IMR-90 (cell line): ENCODE data around the gene SLC6A7. TPM values are rescaled to one million over a fixed set of nuclear protein-coding genes. Genes with fewer than 3 reads are reported as not detected.

ENCODE experiments used
- ATAC-seq: fragments of 200-7000 bp; cut with Tn5 transposase; 2 replicates; pipeline ENCODE4 v1.9.1; 2020; ENCODE audit warnings: low read depth, mild to moderate bottlenecking, moderate library complexity
- BruUV-seq: library from RNA; stranded (reverse); fragments of 400-500 nt; replicated peaks from 2 replicates; lab custom pipeline; 2021; lab: Mats Ljungman, UMichigan
- CTCF ChIA-PET: fragments of 300-600 bp; formaldehyde crosslinking; extraction: SDS; loops from one replicate; lab custom pipeline; 2021; ENCODE audit warnings: antibody characterized with exemption; lab: Yijun Ruan, JAX
- POLR2A ChIA-PET: fragments of 300-600 bp; sonication (Branson Sonifier 250); formaldehyde crosslinking; loops from one replicate; lab custom pipeline; 2022; ENCODE audit warnings: antibody characterized with exemption; ENCODE audit not compliant: unreplicated experiment; lab: Charles Lee
- DNase-seq: peaks from one replicate; pipeline ENCODE4 v3.0.0; 2013
- H2AFZ ChIP-seq: replicated peaks from 2 replicates; pipeline ENCODE3; 2013; ENCODE audit warnings: low read length, mild to moderate bottlenecking; ENCODE audit not compliant: poor library complexity
- H2AK5ac ChIP-seq: 2 replicates; pipeline ENCODE4 v1.6.1; 2013; ENCODE audit warnings: low read depth, low read length, inconsistent platforms
- H2AK9ac ChIP-seq: replicated peaks from 2 replicates; pipeline ENCODE3; 2013; ENCODE audit warnings: mild to moderate bottlenecking, low read depth, low read length, moderate library complexity; ENCODE audit not compliant: poor library complexity
- H2BK120ac ChIP-seq: 2 replicates; pipeline ENCODE4 v1.6.1; 2013; ENCODE audit warnings: low read depth, low read length, inconsistent platforms
- H2BK15ac ChIP-seq: 3 replicates; pipeline ENCODE4 v1.6.1; 2013; ENCODE audit warnings: low read depth, low read length, inconsistent platforms
- H2BK20ac ChIP-seq: 2 replicates; pipeline ENCODE4 v1.6.1; 2013; ENCODE audit warnings: low read depth, mild to moderate bottlenecking, inconsistent platforms, low read length, moderate library complexity
- H2BK5ac ChIP-seq: 2 replicates; pipeline ENCODE4 v1.6.1; 2013; ENCODE audit warnings: mild to moderate bottlenecking, low read depth, low read length, inconsistent platforms; ENCODE audit not compliant: poor library complexity, severe bottlenecking
- H3K14ac ChIP-seq: replicated peaks from 2 replicates; pipeline ENCODE4 v1.6.1; 2013; ENCODE audit warnings: low read depth, low read length, inconsistent platforms
- H3K18ac ChIP-seq: 2 replicates; pipeline ENCODE4 v1.6.1; 2013; ENCODE audit warnings: low read depth, low read length, control low read depth
- H3K23ac ChIP-seq: 2 replicates; pipeline ENCODE4 v1.6.1; 2013; ENCODE audit warnings: low read depth, low read length, inconsistent platforms
- H3K27ac ChIP-seq: 2 replicates; pipeline ENCODE4 v1.5.1; 2013; ENCODE audit warnings: mild to moderate bottlenecking, control low read depth, low read length; ENCODE audit not compliant: insufficient read depth
- H3K27me3 ChIP-seq: 2 replicates; pipeline ENCODE4 v1.6.1; 2013; ENCODE audit warnings: low read length; ENCODE audit not compliant: control insufficient read depth, insufficient read depth
- H3K36me3 ChIP-seq: 2 replicates; pipeline ENCODE4 v1.6.1; 2013; ENCODE audit warnings: low read length, mixed read lengths; ENCODE audit not compliant: control insufficient read depth, insufficient read depth
- H3K4ac ChIP-seq: 2 replicates; pipeline ENCODE4 v1.6.1; 2013; ENCODE audit warnings: low read depth, low read length, inconsistent platforms
- H3K4me1 ChIP-seq: 2 replicates; pipeline ENCODE4 v1.6.1; 2013; ENCODE audit warnings: low read length, mixed read lengths; ENCODE audit not compliant: control insufficient read depth, insufficient read depth
- H3K4me2 ChIP-seq: 2 replicates; pipeline ENCODE4 v1.6.1; 2013; ENCODE audit warnings: low read depth, mild to moderate bottlenecking, control low read depth, low read length, moderate library complexity
- H3K4me3 ChIP-seq: 2 replicates; pipeline ENCODE4 v1.5.1; 2013; ENCODE audit warnings: low read depth, mild to moderate bottlenecking, control low read depth, low read length, moderate library complexity; ENCODE audit not compliant: insufficient read depth
- H3K56ac ChIP-seq: 2 replicates; pipeline ENCODE4 v1.6.1; 2013; ENCODE audit warnings: low read length, inconsistent platforms; ENCODE audit not compliant: insufficient read depth; ENCODE audit errors: extremely low read depth
- H3K79me1 ChIP-seq, 2 experiments: 2 replicates each; pipeline ENCODE4 v1.6.1; 2013; ENCODE audit warnings: low read length in 2 of 2, inconsistent platforms in 1 of 2, low read depth in 1 of 2
- H3K9ac ChIP-seq: 2 replicates; pipeline ENCODE4 v1.6.1; 2013; ENCODE audit warnings: low read depth, low read length, control low read depth
- H3K9me1 ChIP-seq: 2 replicates; pipeline ENCODE4 v1.6.1; 2013; ENCODE audit warnings: low read length, inconsistent platforms; ENCODE audit not compliant: insufficient read depth
- H3K9me3 ChIP-seq: 2 replicates; pipeline ENCODE4 v1.6.1; 2013; ENCODE audit warnings: low read length; ENCODE audit not compliant: control insufficient read depth, insufficient read depth
- H4K20me1 ChIP-seq: 2 replicates; pipeline ENCODE4 v1.6.1; 2013; ENCODE audit warnings: low read length, inconsistent platforms; ENCODE audit not compliant: insufficient read depth
- H4K5ac ChIP-seq: 2 replicates; pipeline ENCODE4 v1.6.1; 2013; ENCODE audit warnings: mild to moderate bottlenecking, low read depth, low read length, control low read depth
- H4K8ac ChIP-seq, 2 experiments: 2 replicates each; pipeline ENCODE4 v1.6.1; 2013; ENCODE audit warnings: low read depth in 2 of 2, low read length in 2 of 2, control low read depth in 1 of 2, inconsistent platforms in 1 of 2
- H4K91ac ChIP-seq: 2 replicates; pipeline ENCODE4 v1.6.1; 2013; ENCODE audit warnings: low read depth, low read length, inconsistent platforms; ENCODE audit not compliant: insufficient read depth
- CEBPB ChIP-seq: IDR thresholded peaks from 2 replicates; pipeline ENCODE4 v1.6.1; 2012; ENCODE audit warnings: low read depth, low read length, improper control_type of control experiment
- CHD1 ChIP-seq: IDR thresholded peaks from 2 replicates; pipeline ENCODE4 v1.6.1; 2012; ENCODE audit warnings: low read depth, low read length, improper control_type of control experiment
- ELK1 ChIP-seq: fragments of 150-350 bp; IDR thresholded peaks from 2 replicates; pipeline ENCODE4 v1.6.1; 2016; ENCODE audit warnings: low read depth, mild to moderate bottlenecking, low read length, moderate library complexity, borderline replicate concordance
- FOS ChIP-seq: fragments of 150-350 bp; IDR thresholded peaks from 2 replicates; pipeline ENCODE4 v1.6.1; 2016; ENCODE audit warnings: low read depth, low read length
- MAFK ChIP-seq: IDR thresholded peaks from 2 replicates; pipeline ENCODE4 v1.6.1; 2012; ENCODE audit warnings: low read depth, low read length, improper control_type of control experiment
- MAZ ChIP-seq: IDR thresholded peaks from 2 replicates; pipeline ENCODE4 v1.6.1; 2012; ENCODE audit warnings: low read depth, mild to moderate bottlenecking, low read length, improper control_type of control experiment, moderate library complexity, borderline replicate concordance
- MXI1 ChIP-seq: IDR thresholded peaks from 2 replicates; pipeline ENCODE4 v1.6.1; 2012; ENCODE audit warnings: low read depth, mild to moderate bottlenecking, low read length, moderate library complexity, borderline replicate concordance
- NFE2L2 ChIP-seq: fragments of 150-350 bp; IDR thresholded peaks from 2 replicates; pipeline ENCODE4 v1.6.1; 2016; ENCODE audit warnings: low read depth, mild to moderate bottlenecking, low read length
- POLR2A ChIP-seq: IDR thresholded peaks from 2 replicates; pipeline ENCODE4 v1.6.1; 2012; ENCODE audit warnings: mild to moderate bottlenecking, low read depth, low read length
- RAD21 ChIP-seq: IDR thresholded peaks from 2 replicates; pipeline ENCODE4 v1.6.1; 2012; ENCODE audit warnings: low read length, improper control_type of control experiment
- RCOR1 ChIP-seq: IDR thresholded peaks from 2 replicates; pipeline ENCODE4 v1.6.1; 2012; ENCODE audit warnings: mild to moderate bottlenecking, low read length, improper control_type of control experiment; ENCODE audit not compliant: insufficient replicate concordance
- RFX5 ChIP-seq: IDR thresholded peaks from 2 replicates; pipeline ENCODE4 v1.8.0; 2012; ENCODE audit warnings: low read depth, mild to moderate bottlenecking, low read length, moderate library complexity
- SMC3 ChIP-seq: fragments of 150-350 bp; IDR thresholded peaks from 2 replicates; pipeline ENCODE4 v1.6.1; 2016; ENCODE audit warnings: low read depth, mild to moderate bottlenecking, antibody characterized with exemption, low read length, moderate library complexity
- USF2 ChIP-seq: fragments of 150-350 bp; IDR thresholded peaks from 2 replicates; pipeline ENCODE4 v1.6.1; 2017; ENCODE audit warnings: mild to moderate bottlenecking, antibody characterized with exemption, low read length, low read depth
- dilution Hi-C: fragments of 300-500 bp; cut with HindIII; formaldehyde crosslinking; loops from one replicate; pipeline ENCODE4 v1.14.3; 2018; ENCODE audit warnings: low sequenced_read_pairs; ENCODE audit not compliant: unreplicated experiment
- in situ Hi-C: fragments of 300-500 bp; cut with MboI; formaldehyde crosslinking; loops from 3 replicates; pipeline ENCODE4 v1.14.3; 2019; ENCODE audit warnings: low sequenced_read_pairs, inconsistent platforms, mixed read lengths
- intact Hi-C: fragments of 100-400 bp; cut with micrococcal nuclease; formaldehyde crosslinking; loops from 2 replicates; pipeline ENCODE4 v1.10.0; 2022
- polyA plus RNA-seq, 3 experiments: library from polyadenylated mRNA; depleted of rRNA; stranded (reverse); fragments of >200 nt; gene quantifications; 2 replicates each; pipeline ENCODE4 v1.2.3, GENCODE V29; 2012; ENCODE audit warnings: low replicate concordance in 1 of 3
- total RNA-seq: library from RNA; depleted of rRNA; stranded (reverse); fragments of >200 nt; gene quantifications from 2 replicates; pipeline ENCODE4 v1.2.3, GENCODE V29; 2012

The SLC6A7 gene
- total and polyA plus RNA-seq, 2 of the 4 experiments (the other 2 are of a cell fraction) = under 0.01 TPM; not detected in 1

- TF ChIP-seq MAZ (no peak), RFX5 (no peak)
Observed at GRCh38 chr5:150148117-150148927, 41.5 kb upstream of the SLC6A7 start (continued).

- in situ Hi-C loops = no loop called here
- Histone ChIP-seq H3K4me2 (peak overlapping the region; percentile 16; the same call in 1 of the 2 replicates), H2AK5ac (peak overlapping the region; percentile 25; the same call in 1 of the 2 replicates), H3K4me3 (no peak overlapping the region), H4K20me1 (peaks cover 56% of the 10 kb centered on the region), H3K23ac (peak overlapping the region; percentile 69; the same call in 1 of the 2 replicates), H3K4ac (peak overlapping the region; percentile 2; the same call in 1 of the 2 replicates), H3K27ac (no peak overlapping the region), H2BK5ac (peak overlapping the region; percentile 23), H3K18ac (no peak overlapping the region; the same call in 1 of the 2 replicates), H2BK20ac (no peak overlapping the region), H3K14ac (peak overlapping the region; percentile 27; the same call in 1 of the 2 replicates), H3K27me3 (no peaks in the 10 kb centered on the region), H2BK120ac (no peak overlapping the region; the same call in 1 of the 2 replicates), H2AK9ac (peak overlapping the region; percentile 48), H3K4me1 (peaks cover 46% of the 10 kb centered on the region), H3K79me1 (peaks cover 3 to 80% of the 10 kb centered on the region in 2 experiments), H3K36me3 (peaks cover 58% of the 10 kb centered on the region), H2BK15ac (no peak overlapping the region), H3K9me3 (no peaks in the 10 kb centered on the region), H2AFZ (peak overlapping the region; percentile 16), H4K5ac (no peak overlapping the region), H3K9ac (0 out of 2 replicates have a peak overlapping the region, but pooled peaks have one; percentile 20), H3K56ac (no peak overlapping the region), H4K91ac (no peak overlapping the region), H4K8ac (peak overlapping the region in 1 of 2 experiments; percentile 22; a peak in 2 of 4 replicates), H3K9me1 (peaks cover 27% of the 10 kb centered on the region)
- TF ChIP-seq FOS (no peak), RCOR1 (no peak), RAD21 (no peak), CEBPB (no peak), SMC3 (no peak), MAFK (no peak), NFE2L2 (no peak), POLR2A (no peak), ELK1 (no peak), CHD1 (no peak), RFX5 (no peak), MXI1 (no peak), USF2 (no peak)
- ATAC-seq (no peak), DNase-seq (no peak)
- ChIA-PET POLR2A (no interaction called here), CTCF (interaction anchor here (1.2 kb wide), 1 partner anchor 159 kb away, joined by 3 read pairs; no protein-coding TSS in a partner anchor)
- BruUV-seq = no TSS peak
- dilution Hi-C loops = no loop called here
- intact Hi-C loops = no loop called here
Observed at GRCh38 chr5:150149618-150150017, 40.2 kb upstream of the SLC6A7 start.
